IPS DF 6.9 (cell line): Measurements from ENCODE around the gene TMED6.

Experiments
- DNase-seq: peaks from one replicate; pipeline ENCODE4 v3.0.0-alpha.2; 2013; ENCODE audit warnings: low read depth, low spot score
- H3K27ac ChIP-seq: one replicate; pipeline ENCODE4 v1.5.1; 2013; ENCODE audit warnings: low read length, control low read depth
- H3K27me3 ChIP-seq: 2 replicates; pipeline ENCODE4 v1.6.1; 2013; ENCODE audit warnings: mild to moderate bottlenecking, low read length; ENCODE audit not compliant: control insufficient read depth, insufficient read depth
- H3K36me3 ChIP-seq: 2 replicates; pipeline ENCODE4 v1.6.1; 2013; ENCODE audit warnings: low read length; ENCODE audit not compliant: control insufficient read depth, insufficient read depth
- H3K4me1 ChIP-seq: 2 replicates; pipeline ENCODE4 v1.6.1; 2013; ENCODE audit warnings: low read length; ENCODE audit not compliant: control insufficient read depth, insufficient read depth
- H3K4me3 ChIP-seq: 2 replicates; pipeline ENCODE4 v1.5.1; 2013; ENCODE audit warnings: mild to moderate bottlenecking, low read length
- H3K9me3 ChIP-seq: 2 replicates; pipeline ENCODE4 v1.6.1; 2013; ENCODE audit warnings: low read length, inconsistent platforms; ENCODE audit not compliant: control insufficient read depth, insufficient read depth
- WGBS: extraction: QIAGEN DNeasy Blood & Tissue Kit; methylation state at CpG from one replicate; pipeline ENCODE4 v1.1.7; 2013; ENCODE audit warnings: mixed read lengths, missing lambda C conversion rate; ENCODE audit not compliant: insufficient read length, insufficient coverage; 5-methylcytosine and 5-hydroxymethylcytosine counted together

The TMED6 gene

GRCh38 chr16:69351309-69352027, at the start of gene TMED6:
TMED6 (minus strand) TSS chr16:69351786; CDS start chr16:69351753, 33 bp downstream.
- no CpG with 5 or more reads among the region's 12 CpGs for WGBS
- no peaks in the 10 kb centered on the region for H3K4me1 ChIP-seq
- no peaks in the 10 kb centered on the region for H3K36me3 ChIP-seq
- no peaks in the 10 kb centered on the region for H3K27me3 ChIP-seq
- H3K27ac ChIP-seq: no peak within 1 kb of the TSS
- no peak within 1 kb of the TSS for H3K4me3 ChIP-seq
- no peaks in the 10 kb centered on the region for H3K9me3 ChIP-seq
- DNase-seq: no peak

GRCh38 chr16:69399361-69399760, 47.8 kb upstream of the TMED6 start:
- H3K36me3 ChIP-seq: no peaks in the 10 kb centered on the region
- H3K9me3 ChIP-seq: no peaks in the 10 kb centered on the region
- H3K4me3 ChIP-seq: no peak overlapping the region
- no peaks in the 10 kb centered on the region for H3K27me3 ChIP-seq
- H3K27ac ChIP-seq: no peak overlapping the region
- no CpG with 5 or more reads among the region's 3 CpGs for WGBS
- H3K4me1 ChIP-seq: no peaks in the 10 kb centered on the region; the same call in 1 of the 2 replicates
- DNase-seq: no peak

DNA sequence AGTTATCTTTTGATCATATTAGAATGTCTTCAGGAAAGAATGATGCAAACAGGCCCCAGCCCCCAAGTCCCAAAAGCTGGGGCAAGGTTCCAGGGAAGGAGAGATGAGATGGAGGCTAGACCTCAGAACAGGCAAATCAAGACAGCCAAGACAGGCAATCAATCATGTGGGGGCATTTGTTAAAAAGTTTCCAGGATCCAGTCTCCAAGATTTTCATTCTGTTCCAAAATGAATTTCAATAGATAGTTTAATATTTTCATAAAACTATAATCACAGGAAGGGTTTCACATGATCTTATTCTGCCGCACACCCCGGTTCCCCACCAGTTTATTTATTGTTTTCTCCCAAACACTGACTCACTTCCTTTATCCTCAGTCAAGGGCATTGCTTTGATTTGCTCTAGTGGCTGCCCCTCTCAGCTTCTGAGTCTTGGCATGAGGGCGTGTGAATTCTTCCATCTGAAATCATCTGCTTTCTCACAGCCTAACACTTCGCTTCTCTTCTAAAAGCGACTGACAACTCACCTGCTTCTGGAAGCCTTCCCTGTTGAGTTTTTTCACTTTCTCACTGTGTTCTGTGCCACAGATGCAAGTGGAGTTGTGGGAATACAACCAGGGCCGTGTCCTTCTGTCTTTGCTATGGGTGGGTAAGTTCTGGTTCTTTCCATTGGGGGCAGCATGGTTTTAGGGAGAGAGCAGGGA, 46.4 kb upstream of the TMED6 start:
- H3K36me3 ChIP-seq: no peaks in the 10 kb centered on the region
- DNase-seq: no peak
- no peaks in the 10 kb centered on the region; the same call in 1 of the 2 replicates for H3K4me1 ChIP-seq
- H3K4me3 ChIP-seq: no peak overlapping the region
- no peaks in the 10 kb centered on the region for H3K9me3 ChIP-seq
- no peak overlapping the region for H3K27ac ChIP-seq
- no CpG with 5 or more reads among the region's 6 CpGs for WGBS
- H3K27me3 ChIP-seq: no peaks in the 10 kb centered on the region

DNA sequence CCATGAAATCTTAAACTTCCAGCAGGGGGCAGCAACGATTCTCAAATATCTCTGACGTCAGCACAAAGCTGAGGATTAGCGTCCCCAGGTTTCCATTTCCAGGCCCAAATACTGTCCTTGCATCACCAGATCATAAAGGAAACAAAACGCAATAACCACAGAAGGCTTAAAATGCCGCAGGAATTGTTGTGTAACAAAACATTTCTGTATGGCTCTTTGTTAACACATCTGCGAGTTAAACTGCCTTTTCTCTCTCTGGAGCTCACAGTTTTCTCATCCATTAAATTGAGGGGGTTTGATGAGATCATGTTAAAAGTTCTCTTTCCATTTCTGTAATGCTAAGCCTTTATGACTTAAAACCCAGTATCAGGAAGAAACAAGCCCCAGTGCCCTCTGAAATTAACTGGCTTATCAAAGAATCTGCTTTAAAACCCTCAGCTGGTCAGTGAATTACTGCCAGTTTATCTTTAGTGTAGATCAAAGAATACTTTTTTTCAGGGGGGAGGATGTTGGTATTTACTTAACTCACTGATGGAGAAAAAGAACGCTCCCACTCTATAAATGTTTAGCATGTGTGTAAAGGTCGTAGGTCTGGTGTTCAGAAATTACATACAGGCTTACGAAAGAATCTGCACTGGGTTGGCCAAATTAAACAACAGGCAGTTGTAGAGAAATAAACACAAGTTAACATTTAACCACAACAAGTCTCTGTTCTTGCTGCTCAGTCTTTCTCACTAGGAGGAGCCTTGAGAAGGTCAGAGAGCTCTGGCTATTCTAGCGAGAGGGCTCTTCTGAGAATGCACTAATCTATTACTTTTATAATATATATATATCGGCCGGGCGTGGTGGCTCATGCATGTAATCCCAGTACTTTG, 44.8 kb upstream of the TMED6 start:
- no peak overlapping the region for H3K4me3 ChIP-seq
- WGBS: no CpG with 5 or more reads among the region's 13 CpGs
- H3K27me3 ChIP-seq: no peaks in the 10 kb centered on the region
- no peaks in the 10 kb centered on the region for H3K9me3 ChIP-seq
- no peaks in the 10 kb centered on the region; the same call in 1 of the 2 replicates for H3K4me1 ChIP-seq
- no peak overlapping the region for H3K27ac ChIP-seq
- DNase-seq: no peak
- H3K36me3 ChIP-seq: no peaks in the 10 kb centered on the region

- H3K4me1 ChIP-seq: no peaks in the 10 kb centered on the region; the same call in 1 of the 2 replicates
Observed at GRCh38 chr16:69395859-69396186, 44.2 kb upstream of the TMED6 start.

DNA sequence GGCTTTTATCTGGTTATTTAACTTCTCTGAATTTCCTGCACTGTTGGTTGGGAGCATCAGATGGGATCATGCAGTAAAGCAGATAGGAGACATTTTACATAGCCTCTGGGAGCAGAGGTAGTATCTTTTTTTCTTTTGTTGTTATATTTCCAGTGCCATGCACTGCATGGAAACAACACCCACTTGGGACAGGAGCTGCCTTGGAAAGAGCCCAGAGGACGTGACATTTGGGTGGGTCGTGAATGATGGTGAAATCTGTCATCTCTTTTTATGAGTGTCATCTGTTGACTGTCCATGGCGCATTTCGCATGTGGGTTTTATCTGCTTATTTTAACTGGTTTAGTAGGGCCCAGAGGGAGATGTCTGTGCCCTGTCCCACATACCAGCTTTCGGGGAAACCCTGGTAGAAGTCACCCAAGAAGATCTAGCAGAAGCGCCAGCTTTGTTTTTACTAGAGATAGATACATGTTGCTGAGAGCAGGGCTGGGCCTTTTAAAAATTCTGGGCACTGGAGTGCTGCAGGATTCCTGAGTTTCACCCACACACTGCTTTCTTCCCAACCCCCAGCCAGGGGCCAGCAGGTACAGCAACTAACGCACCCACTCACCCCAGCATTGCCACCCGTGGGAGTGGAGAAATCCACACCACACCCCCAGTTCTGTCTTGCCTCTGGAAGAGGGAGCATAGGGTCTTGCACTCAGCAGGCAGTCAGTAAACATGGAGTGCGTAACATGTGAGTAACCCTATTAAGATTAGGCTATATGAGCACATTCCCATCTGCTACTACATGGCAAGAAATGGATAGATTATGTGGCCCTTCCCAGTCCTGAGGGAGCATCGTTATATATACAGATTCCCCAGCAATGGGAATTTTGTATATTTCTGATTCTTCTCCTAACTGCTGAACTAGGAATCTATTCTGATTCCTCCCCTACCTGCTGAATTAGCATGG, 42.6 kb upstream of the TMED6 start:
- Histone ChIP-seq H3K36me3 (no peaks in the 10 kb centered on the region), H3K27me3 (no peaks in the 10 kb centered on the region), H3K4me3 (no peak overlapping the region), H3K4me1 (no peaks in the 10 kb centered on the region; the same call in 1 of the 2 replicates), H3K9me3 (no peaks in the 10 kb centered on the region), H3K27ac (no peak overlapping the region)
- WGBS: no CpG with 5 or more reads among the region's 10 CpGs
- DNase-seq: no peak

More at GRCh38 chr16:69395859-69396186, 44.2 kb upstream of the TMED6 start:
- H3K27me3 ChIP-seq: no peaks in the 10 kb centered on the region
- no peak for DNase-seq
- H3K36me3 ChIP-seq: no peaks in the 10 kb centered on the region
- no peak overlapping the region for H3K4me3 ChIP-seq
- H3K9me3 ChIP-seq: no peaks in the 10 kb centered on the region
- H3K27ac ChIP-seq: no peak overlapping the region

DNA sequence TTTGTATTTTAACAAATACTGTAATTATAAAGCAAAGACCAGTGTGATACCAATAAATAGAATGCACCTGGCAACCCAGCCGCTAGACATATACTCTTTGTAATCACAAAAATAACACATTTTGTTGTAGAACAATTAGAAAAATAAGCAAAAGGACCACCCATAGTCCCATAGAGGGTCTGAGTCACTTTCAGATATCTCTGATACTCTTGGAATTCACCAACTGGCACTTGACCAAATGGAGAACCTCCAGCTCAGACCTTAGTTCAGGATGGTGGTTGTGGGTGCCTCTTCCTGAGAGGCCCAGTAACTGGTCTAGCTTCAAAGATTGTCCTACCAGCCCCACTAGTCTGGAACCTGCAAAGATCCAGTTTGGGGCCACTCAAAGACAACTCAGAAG, 35.0 kb upstream of the TMED6 start:
- H3K9me3 ChIP-seq: no peaks in the 10 kb centered on the region
- H3K4me1 ChIP-seq: no peaks in the 10 kb centered on the region
- no peak for DNase-seq
- H3K27ac ChIP-seq: no peak overlapping the region
- WGBS: no CpG with 5 or more reads among the region's 1 CpG
- H3K27me3 ChIP-seq: no peaks in the 10 kb centered on the region
- H3K36me3 ChIP-seq: peaks cover 3% of the 10 kb centered on the region; the same call in 1 of the 2 replicates
- H3K4me3 ChIP-seq: no peak overlapping the region

- peaks cover 3% of the 10 kb centered on the region; the same call in 1 of the 2 replicates for H3K36me3 ChIP-seq
- H3K4me1 ChIP-seq: no peaks in the 10 kb centered on the region
- no peaks in the 10 kb centered on the region for H3K9me3 ChIP-seq
- H3K4me3 ChIP-seq: peak overlapping the region; percentile 82; the same call in 1 of the 2 replicates
- H3K27ac ChIP-seq: no peak overlapping the region
- H3K27me3 ChIP-seq: no peaks in the 10 kb centered on the region
- no peak for DNase-seq
- WGBS: no CpG with 5 or more reads among the region's 6 CpGs
Observed at GRCh38 chr16:69384974-69385373, 33.4 kb upstream of the TMED6 start.

GRCh38 chr16:69382421-69382820, 30.8 kb upstream of the TMED6 start:
- no peaks in the 10 kb centered on the region for H3K4me1 ChIP-seq
- H3K4me3 ChIP-seq: no peak overlapping the region
- no peaks in the 10 kb centered on the region for H3K9me3 ChIP-seq
- WGBS: no CpG with 5 or more reads among the region's 2 CpGs
- H3K36me3 ChIP-seq: peaks cover 3% of the 10 kb centered on the region; the same call in 1 of the 2 replicates
- H3K27ac ChIP-seq: no peak overlapping the region
- H3K27me3 ChIP-seq: no peaks in the 10 kb centered on the region
- DNase-seq: no peak
